ENCODE results near the gene AUTS2.

The AUTS2 gene

DNA sequence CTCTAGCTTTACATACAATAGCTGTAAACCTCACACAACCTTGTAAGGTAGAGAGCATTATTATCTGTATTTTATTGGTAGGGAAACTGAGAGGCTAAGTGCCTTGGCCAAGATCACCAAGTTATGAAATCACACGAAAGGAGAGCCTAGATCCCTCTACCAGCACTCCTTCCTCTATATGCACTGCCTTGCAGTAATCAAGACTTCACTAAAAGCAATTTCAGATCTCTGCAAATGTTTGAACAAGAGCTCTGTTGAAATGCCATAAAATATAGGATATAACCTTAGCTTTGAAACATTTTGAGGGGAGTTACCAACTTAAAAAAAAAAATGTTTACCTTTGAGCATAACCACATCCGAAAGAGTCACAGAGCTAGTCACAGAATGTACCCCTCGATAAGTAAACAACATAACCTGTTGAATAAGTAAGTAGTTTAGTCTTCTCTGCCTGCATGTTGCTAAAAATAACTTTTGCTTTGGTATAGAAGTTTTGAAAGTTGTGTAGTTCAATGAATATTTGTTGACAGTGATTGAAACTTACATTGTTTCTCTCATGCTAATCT lies 709.4 kb downstream of the AUTS2 start:
- TF ChIP-seq, protein P1, sequence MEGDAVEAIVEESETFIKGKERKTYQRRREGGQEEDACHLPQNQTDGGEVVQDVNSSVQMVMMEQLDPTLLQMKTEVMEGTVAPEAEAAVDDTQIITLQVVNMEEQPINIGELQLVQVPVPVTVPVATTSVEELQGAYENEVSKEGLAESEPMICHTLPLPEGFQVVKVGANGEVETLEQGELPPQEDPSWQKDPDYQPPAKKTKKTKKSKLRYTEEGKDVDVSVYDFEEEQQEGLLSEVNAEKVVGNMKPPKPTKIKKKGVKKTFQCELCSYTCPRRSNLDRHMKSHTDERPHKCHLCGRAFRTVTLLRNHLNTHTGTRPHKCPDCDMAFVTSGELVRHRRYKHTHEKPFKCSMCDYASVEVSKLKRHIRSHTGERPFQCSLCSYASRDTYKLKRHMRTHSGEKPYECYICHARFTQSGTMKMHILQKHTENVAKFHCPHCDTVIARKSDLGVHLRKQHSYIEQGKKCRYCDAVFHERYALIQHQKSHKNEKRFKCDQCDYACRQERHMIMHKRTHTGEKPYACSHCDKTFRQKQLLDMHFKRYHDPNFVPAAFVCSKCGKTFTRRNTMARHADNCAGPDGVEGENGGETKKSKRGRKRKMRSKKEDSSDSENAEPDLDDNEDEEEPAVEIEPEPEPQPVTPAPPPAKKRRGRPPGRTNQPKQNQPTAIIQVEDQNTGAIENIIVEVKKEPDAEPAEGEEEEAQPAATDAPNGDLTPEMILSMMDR (IDR thresholded peaks at IDR 0.05; ENCODE audit: low read depth, low read length): no peak
- H3K4me3 ChIP-seq (ENCODE audit: low read depth, low read length): no peak overlapping the region

DNA sequence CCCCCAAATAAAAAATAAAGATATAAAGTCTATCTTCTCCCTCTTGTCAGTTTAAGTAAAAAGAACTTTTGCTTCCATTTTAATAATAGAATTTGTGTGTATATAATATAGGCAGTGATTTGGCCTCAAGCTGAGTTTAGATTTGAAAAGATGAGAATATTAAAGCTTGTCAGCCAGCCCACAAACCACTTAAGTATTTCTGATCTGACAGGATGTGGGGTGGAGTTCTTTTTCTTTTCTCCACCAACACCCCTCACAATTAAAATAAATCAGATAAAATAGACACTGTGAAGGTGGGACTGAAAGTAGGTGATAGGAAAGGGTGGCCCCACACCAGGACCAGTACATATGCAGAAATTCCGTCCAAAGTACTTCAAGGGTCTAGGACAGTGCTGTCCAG lies 714.1 kb downstream of the AUTS2 start:
- TF ChIP-seq, protein P1 (IDR thresholded peaks at IDR 0.05; ENCODE audit: low read depth, low read length): no peak
- no peak overlapping the region for H3K4me3 ChIP-seq (ENCODE audit: low read depth, low read length)

DNA sequence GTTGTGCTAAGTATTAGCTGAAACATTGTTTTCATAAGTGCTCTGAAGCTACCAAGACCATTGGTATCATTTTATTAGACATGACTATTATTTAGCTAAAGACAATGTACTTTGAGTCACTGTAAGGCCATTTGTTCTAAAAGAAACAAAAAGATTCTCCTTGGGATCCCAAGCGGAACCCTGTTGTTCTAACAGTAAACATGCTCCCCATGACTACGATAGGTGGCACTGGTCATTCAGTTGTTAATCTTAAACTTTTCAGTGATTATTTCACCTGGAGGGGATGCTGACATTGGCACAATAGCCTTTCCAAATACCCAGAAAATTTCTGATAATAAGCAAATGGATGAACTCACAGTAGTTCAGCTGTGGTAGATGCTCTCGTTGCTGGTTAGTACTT lies 715.0 kb downstream of the AUTS2 start:
- H3K4me3 ChIP-seq (ENCODE audit: low read depth, low read length): no peak overlapping the region
- TF ChIP-seq, protein P1 (IDR thresholded peaks at IDR 0.05; ENCODE audit: low read depth, low read length): no peak

DNA sequence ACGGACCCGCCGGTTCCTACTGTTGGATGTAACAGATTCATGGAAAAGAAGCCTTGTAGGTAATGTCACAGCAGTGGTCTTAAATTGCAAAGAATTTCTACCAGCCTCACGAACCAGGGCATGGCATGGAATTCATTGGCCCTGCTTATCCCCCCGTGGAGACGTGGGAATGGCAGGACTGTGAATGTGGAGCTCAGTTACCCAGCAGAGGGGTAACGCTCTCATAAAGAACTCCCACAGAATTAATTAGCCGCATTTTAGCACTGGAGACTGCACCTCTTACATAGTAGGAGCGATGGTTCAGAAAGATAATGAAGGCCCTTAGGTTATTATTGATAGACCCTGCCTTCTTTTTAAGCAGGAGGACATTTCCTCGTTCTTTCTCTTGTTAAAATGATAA lies 715.4 kb downstream of the AUTS2 start:
- TF ChIP-seq, protein P1 (IDR thresholded peaks at IDR 0.05; ENCODE audit: low read depth, low read length): no peak
- no peak overlapping the region for H3K4me3 ChIP-seq (ENCODE audit: low read depth, low read length)

DNA sequence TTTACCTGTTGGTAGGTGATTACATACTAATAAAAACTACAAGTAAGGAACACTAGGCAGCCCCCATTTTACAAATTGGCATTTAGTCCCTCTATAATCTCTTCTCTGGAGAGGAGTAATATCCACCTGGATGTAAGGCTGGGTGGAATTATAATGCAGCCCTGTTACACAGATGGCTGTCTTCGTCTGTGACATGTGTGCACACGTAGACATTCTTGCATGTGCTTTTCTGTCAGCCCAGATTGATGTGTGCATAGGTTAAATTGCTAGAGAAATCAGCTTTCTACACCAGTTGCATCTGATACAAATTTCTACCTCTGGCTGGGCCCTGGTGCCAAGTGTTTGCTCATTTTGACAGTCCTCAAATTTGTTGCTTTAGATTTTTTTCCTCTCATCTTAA lies 715.9 kb downstream of the AUTS2 start:
- TF ChIP-seq, protein P1 (IDR thresholded peaks at IDR 0.05; ENCODE audit: low read depth, low read length): no peak
- H3K4me3 ChIP-seq (ENCODE audit: low read depth, low read length): no peak overlapping the region

DNA sequence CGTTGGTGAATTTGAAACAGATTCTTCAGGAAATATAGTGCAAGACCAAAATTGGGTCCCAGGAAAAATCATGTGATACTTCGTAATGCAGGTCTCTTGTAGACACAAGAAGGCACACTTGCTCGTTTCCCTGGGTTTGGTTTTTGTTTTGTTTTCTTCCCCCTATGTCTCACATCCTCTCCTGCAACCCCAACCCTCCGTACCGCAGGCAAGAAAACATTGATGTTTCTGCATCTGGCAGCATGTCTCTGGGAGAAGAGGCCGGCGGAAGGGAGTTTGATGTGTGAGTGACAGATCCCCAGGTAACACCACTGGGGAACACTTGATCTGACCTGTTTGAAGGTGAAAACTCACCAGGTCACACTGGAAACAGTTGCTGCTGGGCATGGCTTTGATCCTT lies 718.5 kb downstream of the AUTS2 start:
- H3K4me3 ChIP-seq (ENCODE audit: low read depth, low read length): no peak overlapping the region
- TF ChIP-seq, protein P1 (IDR thresholded peaks at IDR 0.05; ENCODE audit: low read depth, low read length): no peak

DNA sequence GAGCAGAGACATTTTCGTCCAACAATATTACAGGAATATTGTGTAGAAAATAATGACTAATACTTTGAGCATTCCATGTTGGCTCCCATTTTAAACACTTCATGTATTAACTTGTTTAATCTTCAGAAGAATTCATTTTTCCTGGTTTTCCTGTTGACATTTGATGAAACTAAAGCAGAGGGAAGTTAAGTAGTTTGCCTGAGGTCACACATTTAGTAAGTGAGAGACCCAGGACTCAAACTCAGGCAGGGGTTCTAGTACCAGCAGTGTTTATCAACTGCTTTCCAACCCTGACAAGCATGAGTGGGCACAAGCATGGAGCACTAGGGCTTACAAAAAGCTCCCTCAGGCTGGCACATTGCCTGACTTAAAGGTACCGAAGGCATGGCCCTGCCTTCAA lies 719.1 kb downstream of the AUTS2 start:
- H3K4me3 ChIP-seq (ENCODE audit: low read depth, low read length): no peak overlapping the region
- TF ChIP-seq, protein P1 (IDR thresholded peaks at IDR 0.05; ENCODE audit: low read depth, low read length): no peak
